ENCODE results near the gene DUSP7. TPM values are rescaled to one million over a fixed set of nuclear protein-coding genes. Genes with fewer than 3 reads are reported as not detected.

The DUSP7 gene
- total RNA-seq, 1 experiment from 2014 or later, result 18.8 TPM

DNA sequence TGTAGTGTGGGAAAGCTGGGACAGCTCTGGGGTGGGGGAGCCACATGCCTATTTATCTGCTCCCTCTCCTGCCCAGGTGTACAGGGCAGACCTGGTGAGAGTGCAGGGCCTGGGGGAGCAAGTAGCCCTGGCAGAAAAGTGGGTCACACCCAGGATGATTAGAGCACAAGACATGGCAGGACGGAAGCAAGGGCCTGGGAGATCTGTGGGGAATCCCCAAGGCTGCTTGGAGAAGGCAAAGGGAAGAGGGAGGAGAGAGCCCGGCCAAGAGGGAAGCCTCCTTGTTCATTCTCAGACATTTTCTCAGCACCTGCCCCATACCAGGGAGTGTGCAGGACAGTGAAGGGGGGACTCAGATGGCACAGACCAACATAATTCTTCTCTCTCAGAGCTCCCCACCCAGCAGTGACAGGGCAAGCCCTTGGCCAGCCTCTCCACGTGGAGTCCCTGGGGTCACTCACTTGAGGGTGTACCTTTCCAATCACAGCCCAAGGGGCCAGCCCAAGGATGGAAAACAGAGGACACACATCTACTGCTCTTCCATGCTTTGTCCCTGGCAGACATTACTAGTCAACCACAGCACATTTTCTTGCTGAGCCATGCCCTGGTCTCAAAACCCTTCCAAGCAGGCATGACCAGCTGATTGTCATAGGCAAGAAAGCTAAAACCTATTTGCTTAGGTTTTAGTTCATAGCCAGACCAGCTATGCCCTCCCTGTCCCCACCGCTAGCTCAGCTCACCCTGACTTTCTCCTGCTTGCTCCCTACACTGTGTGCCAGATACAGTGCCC is 4.9 kb upstream of the DUSP7 start:
- POLR2A ChIA-PET, result interaction anchor here (1.2 kb wide), 1 partner anchor 93 kb away, joined by 3 read pairs; the partner anchor contains the start of gene POC1A
- H3K27ac Mint-ChIP-seq, result no peak overlapping the region
- H3K36me3 Mint-ChIP-seq, result no peaks in the 10 kb centered on the region
- CTCF ChIA-PET, result interaction anchor here (0.6 to 2.6 kb wide), 5 partner anchors 8 to 61 kb away, joined by 3 to 13 read pairs (median 5); no protein-coding TSS in a partner anchor
- peaks cover 21% of the 10 kb centered on the region for H3K27me3 Mint-ChIP-seq (ENCODE audit: low read depth)
- TF ChIP-seq SMAD4 (CRISPR knock-in tag; IDR thresholded peaks at IDR 0.05) (no peak), FOXP1 (CRISPR knock-in tag; IDR thresholded peaks at IDR 0.05; ENCODE audit: borderline replicate concordance) (no peak), MYBL2 (CRISPR knock-in tag; IDR thresholded peaks at IDR 0.05) (no peak), PRRX2 (CRISPR knock-in tag; IDR thresholded peaks at IDR 0.05) (no peak), NR2C2 (CRISPR knock-in tag; IDR thresholded peaks at IDR 0.05) (no peak), ZNF232 (CRISPR knock-in tag; IDR thresholded peaks at IDR 0.05) (no peak), NR1H2 (CRISPR knock-in tag; IDR thresholded peaks at IDR 0.05) (no peak), SP1 (CRISPR knock-in tag; conservative IDR thresholded peaks at IDR 0.05) (no peak), ZNF512 (CRISPR knock-in tag; IDR thresholded peaks at IDR 0.05; ENCODE audit: borderline replicate concordance) (no peak)
- TF ChIP-seq, protein P1, sequence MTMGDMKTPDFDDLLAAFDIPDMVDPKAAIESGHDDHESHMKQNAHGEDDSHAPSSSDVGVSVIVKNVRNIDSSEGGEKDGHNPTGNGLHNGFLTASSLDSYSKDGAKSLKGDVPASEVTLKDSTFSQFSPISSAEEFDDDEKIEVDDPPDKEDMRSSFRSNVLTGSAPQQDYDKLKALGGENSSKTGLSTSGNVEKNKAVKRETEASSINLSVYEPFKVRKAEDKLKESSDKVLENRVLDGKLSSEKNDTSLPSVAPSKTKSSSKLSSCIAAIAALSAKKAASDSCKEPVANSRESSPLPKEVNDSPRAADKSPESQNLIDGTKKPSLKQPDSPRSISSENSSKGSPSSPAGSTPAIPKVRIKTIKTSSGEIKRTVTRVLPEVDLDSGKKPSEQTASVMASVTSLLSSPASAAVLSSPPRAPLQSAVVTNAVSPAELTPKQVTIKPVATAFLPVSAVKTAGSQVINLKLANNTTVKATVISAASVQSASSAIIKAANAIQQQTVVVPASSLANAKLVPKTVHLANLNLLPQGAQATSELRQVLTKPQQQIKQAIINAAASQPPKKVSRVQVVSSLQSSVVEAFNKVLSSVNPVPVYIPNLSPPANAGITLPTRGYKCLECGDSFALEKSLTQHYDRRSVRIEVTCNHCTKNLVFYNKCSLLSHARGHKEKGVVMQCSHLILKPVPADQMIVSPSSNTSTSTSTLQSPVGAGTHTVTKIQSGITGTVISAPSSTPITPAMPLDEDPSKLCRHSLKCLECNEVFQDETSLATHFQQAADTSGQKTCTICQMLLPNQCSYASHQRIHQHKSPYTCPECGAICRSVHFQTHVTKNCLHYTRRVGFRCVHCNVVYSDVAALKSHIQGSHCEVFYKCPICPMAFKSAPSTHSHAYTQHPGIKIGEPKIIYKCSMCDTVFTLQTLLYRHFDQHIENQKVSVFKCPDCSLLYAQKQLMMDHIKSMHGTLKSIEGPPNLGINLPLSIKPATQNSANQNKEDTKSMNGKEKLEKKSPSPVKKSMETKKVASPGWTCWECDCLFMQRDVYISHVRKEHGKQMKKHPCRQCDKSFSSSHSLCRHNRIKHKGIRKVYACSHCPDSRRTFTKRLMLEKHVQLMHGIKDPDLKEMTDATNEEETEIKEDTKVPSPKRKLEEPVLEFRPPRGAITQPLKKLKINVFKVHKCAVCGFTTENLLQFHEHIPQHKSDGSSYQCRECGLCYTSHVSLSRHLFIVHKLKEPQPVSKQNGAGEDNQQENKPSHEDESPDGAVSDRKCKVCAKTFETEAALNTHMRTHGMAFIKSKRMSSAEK (CRISPR knock-in tag; IDR thresholded peaks at IDR 0.05; ENCODE audit: borderline replicate concordance), result no peak
- peaks cover 9% of the 10 kb centered on the region for H3K4me1 Mint-ChIP-seq
- no peak for DNase-seq (ENCODE audit: low spot score)
- no peak for ATAC-seq
- no peak overlapping the region for H3K4me3 Mint-ChIP-seq
- no peaks in the 10 kb centered on the region for H3K9me3 Mint-ChIP-seq

- ChIA-PET CTCF (interaction anchor here (0.6 to 8.1 kb wide), 7 partner anchors 23 to 171 kb away, joined by 3 to 138 read pairs (median 4); no protein-coding TSS in a partner anchor), POLR2A (interaction anchor here (1.3 kb wide), 1 partner anchor 14 kb away, joined by 4 read pairs; no protein-coding TSS in a partner anchor)
- H3K27ac Mint-ChIP-seq, result no peak overlapping the region
- H3K27me3 Mint-ChIP-seq (ENCODE audit: low read depth), result peaks cover 21% of the 10 kb centered on the region
- no peak for TF ChIP-seq NR1H2 (CRISPR knock-in tag; IDR thresholded peaks at IDR 0.05)
- TF ChIP-seq ZNF263 (CRISPR knock-in tag; IDR thresholded peaks at IDR 0.05; ENCODE audit: low read depth), result no peak
- TF ChIP-seq HMGXB4 (CRISPR knock-in tag; IDR thresholded peaks at IDR 0.05), result no peak
- TF ChIP-seq ZNF671 (CRISPR knock-in tag; IDR thresholded peaks at IDR 0.05), result no peak
- TF ChIP-seq AFF4 (CRISPR knock-in tag; IDR thresholded peaks at IDR 0.05; ENCODE audit: borderline replicate concordance), result no peak
- no peak for TF ChIP-seq EMX1 (CRISPR knock-in tag; IDR thresholded peaks at IDR 0.05)
- no peaks in the 10 kb centered on the region for H3K36me3 Mint-ChIP-seq
- peaks cover 9% of the 10 kb centered on the region for H3K4me1 Mint-ChIP-seq
- H3K4me3 Mint-ChIP-seq, result no peak overlapping the region
- no peak for ATAC-seq
- no peak for DNase-seq (ENCODE audit: low spot score)
- H3K9me3 Mint-ChIP-seq, result no peaks in the 10 kb centered on the region
Measured at GRCh38 chr3:52059781-52060180, 3.4 kb upstream of the DUSP7 start.

All from WTC11 (cell line).